PFSK-1 (cell line): ENCODE measurements around the gene MYB.

Experiments
- POLR2AphosphoS5 ChIP-seq: IDR thresholded peaks from 2 replicates; pipeline ENCODE4 v1.6.1; 2012; ENCODE audit warnings: low read depth, mild to moderate bottlenecking, control low read depth, low read length, moderate library complexity
- SIN3A ChIP-seq: IDR thresholded peaks from 2 replicates; pipeline ENCODE4 v1.6.1; 2012; ENCODE audit warnings: mild to moderate bottlenecking, low read length, moderate library complexity, borderline replicate concordance; ENCODE audit not compliant: insufficient read depth
- TAF1 ChIP-seq: IDR thresholded peaks from 2 replicates; pipeline ENCODE4 v1.6.1; 2012; ENCODE audit warnings: low read length, control low read depth, borderline replicate concordance; ENCODE audit not compliant: insufficient read depth
- TF ChIP-seq, protein P1 (sequence below), 2 experiments: IDR thresholded peaks; 2 replicates each; pipeline versions ENCODE4 v1.6.1 to v1.8.0; 2011 to 2012; ENCODE audit warnings: low read depth in 2 of 2, low read length in 2 of 2, control low read depth in 1 of 2, inconsistent platforms in 1 of 2, mild to moderate bottlenecking in 1 of 2, moderate library complexity in 1 of 2; ENCODE audit not compliant: insufficient read depth in 1 of 2

DNA sequence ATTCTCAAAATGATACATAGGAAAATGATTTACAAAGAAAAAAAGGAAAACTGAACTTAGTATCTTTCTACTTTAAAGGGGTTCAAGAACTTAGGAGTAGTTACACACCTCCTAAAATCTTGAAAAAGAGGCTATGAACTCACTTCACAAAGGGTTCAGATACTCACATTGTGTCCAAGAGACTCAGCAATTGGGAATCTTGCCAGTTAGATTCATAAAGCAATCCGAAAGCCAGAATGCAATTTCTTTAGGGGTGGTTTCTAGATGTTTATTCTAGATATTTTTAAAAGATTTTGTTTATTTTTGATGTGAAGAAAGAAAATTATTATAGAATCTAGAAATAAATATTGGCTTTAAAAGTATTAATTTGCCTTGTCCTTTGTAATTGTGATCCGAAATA is 1.7 kb upstream of the MYB start:
- TF ChIP-seq POLR2AphosphoS5, result no peak
- no peak for TF ChIP-seq TAF1
- TF ChIP-seq, protein P1, sequence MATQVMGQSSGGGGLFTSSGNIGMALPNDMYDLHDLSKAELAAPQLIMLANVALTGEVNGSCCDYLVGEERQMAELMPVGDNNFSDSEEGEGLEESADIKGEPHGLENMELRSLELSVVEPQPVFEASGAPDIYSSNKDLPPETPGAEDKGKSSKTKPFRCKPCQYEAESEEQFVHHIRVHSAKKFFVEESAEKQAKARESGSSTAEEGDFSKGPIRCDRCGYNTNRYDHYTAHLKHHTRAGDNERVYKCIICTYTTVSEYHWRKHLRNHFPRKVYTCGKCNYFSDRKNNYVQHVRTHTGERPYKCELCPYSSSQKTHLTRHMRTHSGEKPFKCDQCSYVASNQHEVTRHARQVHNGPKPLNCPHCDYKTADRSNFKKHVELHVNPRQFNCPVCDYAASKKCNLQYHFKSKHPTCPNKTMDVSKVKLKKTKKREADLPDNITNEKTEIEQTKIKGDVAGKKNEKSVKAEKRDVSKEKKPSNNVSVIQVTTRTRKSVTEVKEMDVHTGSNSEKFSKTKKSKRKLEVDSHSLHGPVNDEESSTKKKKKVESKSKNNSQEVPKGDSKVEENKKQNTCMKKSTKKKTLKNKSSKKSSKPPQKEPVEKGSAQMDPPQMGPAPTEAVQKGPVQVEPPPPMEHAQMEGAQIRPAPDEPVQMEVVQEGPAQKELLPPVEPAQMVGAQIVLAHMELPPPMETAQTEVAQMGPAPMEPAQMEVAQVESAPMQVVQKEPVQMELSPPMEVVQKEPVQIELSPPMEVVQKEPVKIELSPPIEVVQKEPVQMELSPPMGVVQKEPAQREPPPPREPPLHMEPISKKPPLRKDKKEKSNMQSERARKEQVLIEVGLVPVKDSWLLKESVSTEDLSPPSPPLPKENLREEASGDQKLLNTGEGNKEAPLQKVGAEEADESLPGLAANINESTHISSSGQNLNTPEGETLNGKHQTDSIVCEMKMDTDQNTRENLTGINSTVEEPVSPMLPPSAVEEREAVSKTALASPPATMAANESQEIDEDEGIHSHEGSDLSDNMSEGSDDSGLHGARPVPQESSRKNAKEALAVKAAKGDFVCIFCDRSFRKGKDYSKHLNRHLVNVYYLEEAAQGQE (IDR thresholded peaks at IDR 0.05; ENCODE audit: insufficient read depth in 1 of 2, low read depth in 2 of 2, low read length in 2 of 2), result no peak
- TF ChIP-seq SIN3A, result no peak
